Gastrocnemius medialis (tissue), 4 donors: ENCODE measurements around the gene FKBP9. TPM values are rescaled to one million over a fixed set of nuclear protein-coding genes. Genes with fewer than 3 reads are reported as not detected.
"Not testable (repeated sequence)": the region's sequence is repeated elsewhere in the genome, so short reads cannot be mapped to it uniquely, and the experiment has no call there.

ENCODE experiments used
- ATAC-seq, 2 donors: fragments of 150-250 bp; one replicate each; pipeline ENCODE4 v1.9.1; 2016
- DNase-seq, 2 donors: peaks; one replicate each; pipeline ENCODE4 v3.0.0-alpha.2; 2019
- H3K27ac ChIP-seq, 4 donors: fragments of 200-600 bp; sonication (generic); 1 replicate in 1 of 4; 2 replicates in 3 of 4; pipeline ENCODE4 v1.5.1; 2016 to 2018; ENCODE audit warnings: mild to moderate bottlenecking in 2 of 4, moderate library complexity in 1 of 4
- H3K27me3 ChIP-seq, 3 donors: fragments of 200-600 bp; sonication (generic) in 2 of 3; 1 replicate in 1 of 3; 2 replicates in 2 of 3; pipeline versions ENCODE4 v1.5.1 to v1.6.0; 2016 to 2019; ENCODE audit warnings: mild to moderate bottlenecking in 1 of 3, moderate library complexity in 1 of 3
- H3K36me3 ChIP-seq, 2 donors: fragments of 200-600 bp; sonication (generic) in 1 of 2; one replicate each; pipeline ENCODE4 v1.5.1; 2017 to 2018
- H3K4me1 ChIP-seq, 2 donors: fragments of 200-600 bp; sonication (generic) in 1 of 2; one replicate each; pipeline ENCODE4 v1.5.1; 2016 to 2017; ENCODE audit warnings: mild to moderate bottlenecking in 2 of 2
- H3K4me3 ChIP-seq, 4 donors: fragments of 200-600 bp; sonication (generic) in 3 of 4; 1 replicate in 1 of 4; 2 replicates in 3 of 4; pipeline ENCODE4 v1.5.1; 2016 to 2019; ENCODE audit warnings: mild to moderate bottlenecking in 2 of 4
- H3K9me3 ChIP-seq, 3 donors: fragments of 200-600 bp; sonication (generic) in 2 of 3; 1 replicate in 1 of 3; 2 replicates in 2 of 3; pipeline ENCODE4 v1.5.1; 2016 to 2019
- CTCF ChIP-seq, 5 experiments: fragments of 450-650 bp in 3 of 5; fragments of 200-600 bp in 2 of 5; sonication (generic) in 2 of 5; IDR thresholded peaks in 4 of 5; conservative IDR thresholded peaks in 1 of 5; 1 replicate in 4 of 5; 2 replicates in 1 of 5; pipeline ENCODE4 v1.5.1; 2016 to 2019; ENCODE audit warnings: antibody characterized with exemption in 5 of 5, mild to moderate bottlenecking in 3 of 5, moderate library complexity in 3 of 5
- POLR2A ChIP-seq, 2 donors: fragments of 450-650 bp; IDR thresholded peaks; one replicate each; pipeline ENCODE4 v1.6.1; 2017; ENCODE audit warnings: antibody characterized with exemption in 2 of 2, mild to moderate bottlenecking in 2 of 2, moderate library complexity in 2 of 2
- in situ Hi-C, 4 donors: fragments of 200-750 bp; cut with MboI; loops; one replicate each; pipeline versions ENCODE4 v1.15.0 to v1.8.0; 2017; ENCODE audit warnings: low sequenced_read_pairs in 4 of 4
- intact Hi-C: fragments of 100-400 bp; cut with DNase I; formaldehyde crosslinking; loops from one replicate; pipeline ENCODE4 v1.15.1; 2023; ENCODE audit warnings: low total_unique reads
- total RNA-seq, 4 donors: library from RNA; depleted of rRNA; stranded (reverse); fragments of >200 nt; gene quantifications; one replicate each; pipeline versions ENCODE4 v1.1.0 to v1.2.3, GENCODE V29; 2016

The FKBP9 gene
- total RNA-seq, 4 donors from 2014 or later: 32.1 to 72.1 (median 35.3) TPM

- TF ChIP-seq CTCF (IDR thresholded peaks at IDR 0.05 in 4 of 5, conservative IDR thresholded peaks at IDR 0.05 in 1 of 5) (no peak), POLR2A (IDR thresholded peaks at IDR 0.05) (no peak)
- intact Hi-C loops: no loop called here
- in situ Hi-C loops: loop anchor here in 2 of 4 donors (10.0 to 25.0 kb wide), 2 partner anchors 53 to 110 kb away; partner anchors contain the start of gene KBTBD2 (in 1 of the 2)
- no peak overlapping the region for H3K4me3 ChIP-seq
- ATAC-seq (no peak), DNase-seq (no peak)
- no peak overlapping the region for H3K27ac ChIP-seq
- H3K36me3 ChIP-seq: no peaks in the 10 kb centered on the region
- H3K9me3 ChIP-seq: no peaks in the 10 kb centered on the region
- H3K4me1 ChIP-seq: peaks cover 0 to 3% of the 10 kb centered on the region in 2 donors
- no peaks in the 10 kb centered on the region for H3K27me3 ChIP-seq
Measured at GRCh38 chr7:32947420-32947983, 9.7 kb upstream of the FKBP9 start.

DNA sequence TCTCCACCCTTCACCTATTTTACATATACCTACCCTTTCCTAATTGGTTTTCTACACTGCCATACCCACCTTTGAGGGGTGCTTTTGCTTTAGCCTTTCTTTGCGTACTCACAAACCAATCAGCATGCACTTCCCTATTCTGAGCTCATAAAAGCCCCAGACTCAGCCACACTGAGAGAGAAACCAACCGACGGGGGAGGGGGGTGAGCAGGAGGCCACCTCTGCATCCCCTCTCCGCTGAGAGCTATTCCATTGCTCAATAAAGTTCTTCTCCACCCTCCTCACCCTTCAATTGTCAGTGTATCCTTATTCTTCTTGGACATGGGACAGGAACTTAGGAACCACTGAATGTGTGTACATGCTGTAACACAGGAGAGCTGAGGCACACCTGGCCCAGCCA lies 9.0 kb upstream of the FKBP9 start:
- DNase-seq: no peak
- intact Hi-C loops: no loop called here
- ATAC-seq: no peak
- TF ChIP-seq POLR2A (IDR thresholded peaks at IDR 0.05) (no peak), CTCF (IDR thresholded peaks at IDR 0.05 in 4 of 5, conservative IDR thresholded peaks at IDR 0.05 in 1 of 5) (no peak)
- peaks cover 0 to 2% of the 10 kb centered on the region in 2 donors for H3K4me1 ChIP-seq
- H3K9me3 ChIP-seq: no peaks in the 10 kb centered on the region
- H3K4me3 ChIP-seq: no peak overlapping the region
- no peaks in the 10 kb centered on the region for H3K36me3 ChIP-seq
- H3K27ac ChIP-seq: no peak overlapping the region
- in situ Hi-C loops: loop anchor here in 2 of 4 donors (10.0 to 25.0 kb wide), 2 partner anchors 53 to 111 kb away; partner anchors contain the start of gene KBTBD2 (in 1 of the 2)
- no peaks in the 10 kb centered on the region for H3K27me3 ChIP-seq

DNA sequence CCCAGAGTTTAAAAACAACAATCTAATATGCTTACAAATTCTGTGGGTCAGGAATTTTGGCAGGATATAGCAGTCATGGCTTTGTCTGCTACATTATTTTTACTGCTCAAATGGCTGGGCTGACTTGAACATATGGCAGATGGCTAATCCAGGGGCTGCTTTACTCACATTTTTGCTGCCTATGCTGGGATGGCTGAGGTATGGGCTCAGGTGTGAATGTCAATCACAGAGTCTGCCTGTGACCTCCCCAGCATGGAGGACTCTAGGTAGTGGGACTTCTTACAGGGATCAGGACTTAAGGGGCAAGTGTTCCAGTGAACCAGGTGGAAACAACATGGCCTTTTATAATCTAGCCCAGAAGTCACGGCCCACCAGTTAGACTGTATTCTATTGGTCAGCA lies 4.4 kb upstream of the FKBP9 start:
- Histone ChIP-seq H3K4me1 (peaks cover under 1 to 1% of the 10 kb centered on the region in 2 donors), H3K27ac (no peak overlapping the region), H3K9me3 (no peaks in the 10 kb centered on the region), H3K27me3 (no peaks in the 10 kb centered on the region), H3K36me3 (no peaks in the 10 kb centered on the region), H3K4me3 (no peak overlapping the region)
- in situ Hi-C loops: loop anchor here in 1 of 4 donors (25.0 kb wide), 1 partner anchor 109 kb away; the partner anchor contains the start of gene NT5C3A
- TF ChIP-seq POLR2A (IDR thresholded peaks at IDR 0.05) (no peak), CTCF (IDR thresholded peaks at IDR 0.05 in 4 of 5, conservative IDR thresholded peaks at IDR 0.05 in 1 of 5) (no peak)
- intact Hi-C loops: no loop called here
- DNase-seq: no peak
- ATAC-seq: no peak

- H3K36me3 ChIP-seq: no peaks in the 10 kb centered on the region
- peak; percentile 35 to 37 for ATAC-seq
- DNase-seq: peak in 1 of 2 donors; percentile 49
- H3K4me3 ChIP-seq: peak overlapping the region; percentile 72 to 97 (median 84)
- no peaks in the 10 kb centered on the region for H3K9me3 ChIP-seq
- no peak for TF ChIP-seq POLR2A (IDR thresholded peaks at IDR 0.05)
- no peak for TF ChIP-seq CTCF (IDR thresholded peaks at IDR 0.05 in 4 of 5, conservative IDR thresholded peaks at IDR 0.05 in 1 of 5)
- in situ Hi-C loops (loop anchor here in 1 of 4 donors (25.0 kb wide), 1 partner anchor 104 kb away; the partner anchor contains the start of gene NT5C3A), intact Hi-C loops (loop anchor here (5.0 kb wide), 3 partner anchors 66 to 111 kb away; partner anchors contain the start of gene KBTBD2)
- H3K27me3 ChIP-seq: no peaks in the 10 kb centered on the region
- peak overlapping the region; percentile 76 to 93 (median 88) for H3K27ac ChIP-seq
- H3K4me1 ChIP-seq: peaks cover 8 to 16% of the 10 kb centered on the region in 2 donors
Measured at GRCh38 chr7:32958046-32959025, 1.1 kb downstream of the FKBP9 start.

DNA sequence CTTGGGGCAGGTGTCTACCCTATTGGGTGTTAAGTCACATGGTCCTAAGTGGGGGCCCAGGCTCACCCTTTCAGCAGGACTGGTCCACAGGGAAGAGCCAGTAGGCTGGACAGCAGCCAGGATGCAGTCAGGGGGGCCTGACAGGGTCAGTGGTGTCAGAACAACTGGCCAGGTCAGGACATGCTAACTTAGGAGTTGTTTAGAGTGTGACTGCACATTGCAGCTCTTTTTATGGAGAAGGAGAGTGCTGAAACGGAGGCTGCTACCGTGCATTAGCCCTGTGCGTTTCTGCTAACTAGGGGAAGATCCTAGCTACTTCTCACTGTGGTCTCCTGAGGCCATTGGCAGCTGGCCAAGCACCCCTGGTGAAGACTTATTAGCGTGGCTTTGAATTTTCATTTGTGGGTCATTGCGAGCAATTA lies 6.7 kb downstream of the FKBP9 start:
- in situ Hi-C loops: loop anchor here in 1 of 4 donors (25.0 kb wide), 1 partner anchor 98 kb away; the partner anchor contains the start of gene NT5C3A
- H3K27ac ChIP-seq, ATAC-seq, intact Hi-C loops, DNase-seq, H3K4me3 ChIP-seq, H3K9me3 ChIP-seq, H3K27me3 ChIP-seq, H3K36me3 ChIP-seq: not testable (repeated sequence)
- H3K4me1 ChIP-seq: peaks cover 16 to 17% of the 10 kb centered on the region in 2 donors
